NCI-H1092 (cell line): Measurements from ENCODE around the gene CBS.
"Not testable (repeated sequence)": the region's sequence is repeated elsewhere in the genome, so short reads cannot be mapped to it uniquely, and the experiment has no call there.

ENCODE experiments used
- DNase-seq: peaks from one replicate; lab custom pipeline; 2025; lab: John Stamatoyannopoulos, UW

CBS gene

GRCh38 chr21:43068065-43068464 is 7.6 kb downstream of the CBS start:
- not testable (repeated sequence) for DNase-seq

GRCh38 chr21:43066690-43067089 is 8.9 kb downstream of the CBS start:
- DNase-seq: not testable (repeated sequence)

GRCh38 chr21:43065991-43066390 is 9.6 kb downstream of the CBS start:
- not testable (repeated sequence) for DNase-seq

- not testable (repeated sequence) for DNase-seq
Measured at GRCh38 chr21:43064265-43064917, 11.2 kb downstream of the CBS start.

GRCh38 chr21:43062955-43063664 is 12.5 kb downstream of the CBS start:
- not testable (repeated sequence) for DNase-seq

GRCh38 chr21:43053112-43053511 is 22.5 kb downstream of the CBS start:
- not testable (repeated sequence) for DNase-seq

GRCh38 chr21:43045876-43046821 is 29.5 kb downstream of the CBS start:
- DNase-seq: not testable (repeated sequence)

GRCh38 chr21:43045165-43045875 is 30.3 kb downstream of the CBS start:
- DNase-seq: not testable (repeated sequence)

GRCh38 chr21:43044547-43044946 is 31.1 kb downstream of the CBS start:
- DNase-seq: not testable (repeated sequence)

- DNase-seq: not testable (repeated sequence)
Measured at GRCh38 chr21:43043291-43043690, 32.3 kb downstream of the CBS start.

GRCh38 chr21:43042169-43042568 is 33.5 kb downstream of the CBS start:
- DNase-seq: not testable (repeated sequence)

- not testable (repeated sequence) for DNase-seq
Measured at GRCh38 chr21:43038659-43039044, 37.0 kb downstream of the CBS start.

- DNase-seq: not testable (repeated sequence)
Measured at GRCh38 chr21:43037918-43038658, 37.5 kb downstream of the CBS start.

- not testable (repeated sequence) for DNase-seq
Measured at GRCh38 chr21:43036889-43037288, 38.7 kb downstream of the CBS start.

- no peak for DNase-seq
Measured at GRCh38 chr21:43034826-43035225, 40.8 kb downstream of the CBS start.

- DNase-seq: no peak
Measured at GRCh38 chr21:43034101-43034500, 41.5 kb downstream of the CBS start.

GRCh38 chr21:43031121-43031619 is 44.5 kb downstream of the CBS start:
- no peak for DNase-seq

GRCh38 chr21:43029785-43030184 is 45.9 kb downstream of the CBS start:
- DNase-seq: no peak

- no peak for DNase-seq
Measured at GRCh38 chr21:43027846-43028731, 47.5 kb downstream of the CBS start.
